ENCODE measurements around the gene COL10A1.

DNA sequence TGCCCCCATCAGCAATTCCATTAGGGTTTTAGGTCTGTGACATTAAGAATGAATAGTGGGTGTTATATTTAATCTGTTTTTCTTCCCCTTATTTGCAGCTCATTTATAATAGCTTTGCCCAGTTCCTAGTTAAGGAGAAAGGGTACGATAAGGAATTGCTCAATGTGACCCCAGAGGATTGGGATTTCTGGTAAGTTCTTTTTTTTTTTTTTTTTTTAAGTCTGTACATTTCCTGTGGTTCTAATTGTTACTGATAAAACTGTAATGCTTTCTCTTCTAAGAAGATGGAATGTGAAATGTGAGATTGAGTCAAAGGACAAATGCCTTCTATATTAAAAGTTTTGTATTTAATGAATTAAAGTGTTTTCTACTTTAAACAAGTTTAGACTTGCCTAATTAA, 19.8 kb downstream of the COL10A1 start:
- TF ChIP-seq, protein P1, sequence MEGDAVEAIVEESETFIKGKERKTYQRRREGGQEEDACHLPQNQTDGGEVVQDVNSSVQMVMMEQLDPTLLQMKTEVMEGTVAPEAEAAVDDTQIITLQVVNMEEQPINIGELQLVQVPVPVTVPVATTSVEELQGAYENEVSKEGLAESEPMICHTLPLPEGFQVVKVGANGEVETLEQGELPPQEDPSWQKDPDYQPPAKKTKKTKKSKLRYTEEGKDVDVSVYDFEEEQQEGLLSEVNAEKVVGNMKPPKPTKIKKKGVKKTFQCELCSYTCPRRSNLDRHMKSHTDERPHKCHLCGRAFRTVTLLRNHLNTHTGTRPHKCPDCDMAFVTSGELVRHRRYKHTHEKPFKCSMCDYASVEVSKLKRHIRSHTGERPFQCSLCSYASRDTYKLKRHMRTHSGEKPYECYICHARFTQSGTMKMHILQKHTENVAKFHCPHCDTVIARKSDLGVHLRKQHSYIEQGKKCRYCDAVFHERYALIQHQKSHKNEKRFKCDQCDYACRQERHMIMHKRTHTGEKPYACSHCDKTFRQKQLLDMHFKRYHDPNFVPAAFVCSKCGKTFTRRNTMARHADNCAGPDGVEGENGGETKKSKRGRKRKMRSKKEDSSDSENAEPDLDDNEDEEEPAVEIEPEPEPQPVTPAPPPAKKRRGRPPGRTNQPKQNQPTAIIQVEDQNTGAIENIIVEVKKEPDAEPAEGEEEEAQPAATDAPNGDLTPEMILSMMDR (IDR thresholded peaks at IDR 0.05): no peak
- TF ChIP-seq POLR2AphosphoS5 (IDR thresholded peaks at IDR 0.05) (no peak), POLR2A (IDR thresholded peaks at IDR 0.05) (no peak)

All from sigmoid colon (tissue), 4 donors.